Measurements from ENCODE around the gene CCDC192.

The CCDC192 gene

GRCh38 chr5:127970081-127970480, 266.9 kb downstream of the CCDC192 start:
- in situ Hi-C loops (cut with MboI; ENCODE audit: low sequenced_read_pairs) = no loop called here

GRCh38 chr5:127970854-127971425, 267.7 kb downstream of the CCDC192 start:
- in situ Hi-C loops (cut with MboI; ENCODE audit: low sequenced_read_pairs) = no loop called here

DNA sequence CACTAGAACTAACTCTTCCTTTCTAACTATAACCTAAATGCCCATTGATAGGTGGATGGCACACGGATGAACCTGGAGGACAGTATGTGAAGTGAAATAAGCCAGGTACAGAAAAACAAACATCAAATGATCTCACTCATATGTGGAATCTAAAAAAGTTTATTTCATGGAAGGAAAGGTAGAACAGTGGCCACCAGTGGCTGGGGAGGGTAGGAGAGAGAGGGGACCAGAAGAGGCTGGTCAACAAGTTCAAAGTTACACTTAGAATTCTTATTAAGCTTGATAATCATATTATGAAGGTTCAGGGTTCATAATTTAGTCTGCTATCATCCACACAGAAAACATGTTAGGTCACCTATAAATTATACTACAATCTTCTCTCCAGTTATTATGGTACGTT, 272.8 kb downstream of the CCDC192 start:
- in situ Hi-C loops (cut with MboI; ENCODE audit: low sequenced_read_pairs) = no loop called here

DNA sequence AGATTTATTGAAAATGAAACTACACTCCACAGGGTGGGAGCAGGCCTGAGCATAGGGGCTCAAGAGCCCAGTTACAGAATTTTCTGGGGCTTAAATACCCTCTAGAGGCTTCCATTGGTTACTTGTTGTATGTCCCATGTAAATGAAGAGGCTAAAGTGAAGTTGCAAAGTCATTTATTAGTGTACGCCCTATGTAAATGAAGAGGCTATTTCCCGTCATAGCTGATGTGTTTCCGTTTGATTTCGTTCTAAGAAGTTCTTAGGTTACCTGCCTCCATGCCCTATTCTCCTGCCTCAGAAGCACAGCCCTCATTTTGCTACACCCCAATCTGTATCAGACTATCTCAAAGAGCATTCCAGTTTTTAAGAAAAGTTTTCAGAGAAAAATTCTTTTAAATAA, 273.3 kb downstream of the CCDC192 start:
- in situ Hi-C loops (cut with MboI; ENCODE audit: low sequenced_read_pairs) = no loop called here

- in situ Hi-C loops (cut with MboI; ENCODE audit: low sequenced_read_pairs) = no loop called here
These were observed 274.0 kb downstream of the CCDC192 start for GRCh38 chr5:127976991-127977717.

GRCh38 chr5:127978738-127979300, 275.6 kb downstream of the CCDC192 start:
- in situ Hi-C loops (cut with MboI; ENCODE audit: low sequenced_read_pairs) = no loop called here

DNA sequence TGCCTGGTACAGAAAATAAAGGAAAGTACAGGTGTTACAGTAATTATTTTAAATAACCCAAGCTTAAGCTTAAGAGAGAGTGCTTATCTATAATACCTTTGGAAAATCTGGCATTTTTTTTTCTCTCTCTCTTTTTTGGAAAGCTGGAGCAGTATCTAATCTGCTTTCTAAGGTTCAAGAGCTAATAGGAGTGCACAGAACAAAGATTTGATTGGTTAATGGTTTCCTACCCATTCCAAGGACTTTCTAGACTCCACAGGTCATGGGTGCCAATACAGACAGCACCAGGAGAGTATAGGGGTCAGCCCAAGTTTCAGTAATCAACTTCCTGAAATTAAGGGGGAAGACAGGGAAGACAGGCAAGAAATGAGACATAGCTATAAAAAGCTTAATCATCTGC, 276.3 kb downstream of the CCDC192 start:
- in situ Hi-C loops (cut with MboI; ENCODE audit: low sequenced_read_pairs) = no loop called here

DNA sequence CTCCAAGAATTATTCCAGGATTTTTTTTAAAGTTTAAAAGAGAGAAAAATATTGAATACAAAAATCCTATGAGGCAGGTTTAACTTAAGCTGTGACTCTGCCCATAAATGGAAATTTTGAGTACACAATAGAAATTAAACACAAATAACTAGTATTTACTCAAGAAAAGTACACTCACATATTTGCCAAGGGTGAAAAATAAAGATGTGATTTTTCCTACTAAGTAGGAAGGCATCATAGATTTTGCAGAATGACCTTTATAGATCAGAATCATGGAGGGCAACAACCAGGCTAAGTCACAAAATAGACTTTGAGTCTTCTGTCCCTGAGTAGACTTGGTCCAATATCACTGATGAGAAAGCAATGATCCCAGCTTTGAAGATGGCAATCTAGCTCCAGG, 277.7 kb downstream of the CCDC192 start:
- in situ Hi-C loops (cut with MboI; ENCODE audit: low sequenced_read_pairs) = no loop called here

DNA sequence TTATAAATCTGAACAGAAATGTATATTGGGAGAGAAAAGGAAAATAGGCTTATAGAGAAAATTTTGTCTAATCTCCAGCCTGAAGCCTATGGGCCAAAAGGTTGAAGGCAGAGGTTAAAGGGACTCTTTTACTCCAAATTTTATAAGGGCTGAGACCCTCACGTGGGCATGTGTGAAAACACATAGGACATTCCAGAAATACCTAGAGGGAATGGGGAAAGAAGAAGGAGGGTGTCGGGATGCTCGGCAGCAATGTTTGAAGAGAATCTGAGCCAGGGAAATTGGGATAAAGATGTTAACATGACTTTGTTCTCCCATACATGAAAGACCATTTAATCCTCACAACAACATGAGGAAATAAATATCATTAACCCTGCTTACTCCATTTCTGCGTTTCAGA, 278.3 kb downstream of the CCDC192 start:
- in situ Hi-C loops (cut with MboI; ENCODE audit: low sequenced_read_pairs) = no loop called here

DNA sequence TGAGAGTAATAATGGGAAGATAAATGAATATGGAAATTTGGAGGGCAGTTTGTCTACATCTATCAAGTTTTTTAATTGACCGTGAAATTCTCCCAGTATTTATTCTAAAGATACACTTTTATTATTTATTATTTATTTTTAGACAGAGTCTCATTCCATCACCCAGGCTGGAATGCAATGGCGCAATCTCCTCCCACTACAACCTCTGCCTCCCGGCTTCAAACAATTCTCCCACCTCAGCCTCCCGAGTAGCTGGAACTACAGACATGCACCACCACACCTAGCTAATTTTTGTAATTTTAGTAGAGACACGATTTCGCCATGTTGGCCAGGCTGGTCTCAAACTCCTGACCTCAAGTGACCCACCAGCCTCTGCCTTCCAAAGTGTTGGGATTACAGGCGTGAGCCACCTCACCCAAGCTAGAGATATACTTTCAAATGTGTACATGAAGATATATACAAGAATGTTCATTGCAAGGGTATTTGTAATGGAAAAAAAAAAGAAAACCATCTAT, 282.7 kb downstream of the CCDC192 start:
- in situ Hi-C loops (cut with MboI; ENCODE audit: low sequenced_read_pairs) = no loop called here

GRCh38 chr5:127987354-127988145, 284.4 kb downstream of the CCDC192 start:
- in situ Hi-C loops (cut with MboI; ENCODE audit: low sequenced_read_pairs) = no loop called here

DNA sequence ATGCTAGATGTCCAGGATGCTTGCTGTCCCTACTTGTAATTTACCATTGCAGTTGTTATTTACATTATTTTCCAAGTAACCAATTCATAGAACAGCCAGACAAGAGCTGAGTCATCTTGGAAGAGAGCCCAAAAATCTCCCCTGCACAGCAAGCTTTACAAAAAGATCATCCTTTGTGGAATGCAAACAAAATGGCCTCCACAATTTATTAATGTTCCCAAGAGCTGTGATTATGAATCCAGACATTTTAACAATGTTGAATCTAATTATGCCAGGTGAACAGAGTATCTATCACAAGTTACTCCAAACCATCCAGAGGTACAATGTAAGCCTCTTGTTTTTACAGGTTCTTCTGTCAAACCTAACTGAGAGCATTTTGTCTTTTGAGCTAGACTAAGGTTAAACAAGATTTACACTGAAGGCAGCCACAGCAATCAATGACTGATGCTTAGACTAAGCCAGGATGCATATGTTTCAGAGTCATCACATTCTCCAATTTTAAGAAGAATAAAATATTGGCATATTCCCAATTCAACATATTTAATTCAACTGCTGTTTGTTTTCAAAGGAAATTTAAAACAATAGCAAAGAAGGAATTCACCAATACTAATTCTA, 285.1 kb downstream of the CCDC192 start:
- in situ Hi-C loops (cut with MboI; ENCODE audit: low sequenced_read_pairs) = no loop called here

All from hTERT RPE-1 (cell line).